Activated CD8-positive, alpha-beta T cell treated with anti-CD3 and anti-CD28 coated beads for 36 hours (primary cell): Measurements from ENCODE around the gene NOS1. TPM values are rescaled to one million over a fixed set of nuclear protein-coding genes. Genes with fewer than 3 reads are reported as not detected.
"Not testable (repeated sequence)": the region's sequence is repeated elsewhere in the genome, so short reads cannot be mapped to it uniquely, and the experiment has no call there.

ENCODE experiments used
- ATAC-seq: fragments of 200-7000 bp; cut with Tn5 transposase; one replicate; pipeline ENCODE4 v1.10.0; 2021; ENCODE audit warnings: mild to moderate bottlenecking, moderate library complexity
- CTCF ChIA-PET: fragments of 350-600 bp; sonication (Branson Sonifier 250); formaldehyde crosslinking; loops from one replicate; lab custom pipeline; 2021; ENCODE audit warnings: antibody characterized with exemption; lab: Charles Lee
- POLR2A ChIA-PET: fragments of 350-600 bp; sonication (Branson Sonifier 250); formaldehyde crosslinking; loops from one replicate; lab custom pipeline; 2021; ENCODE audit warnings: antibody characterized with exemption; lab: Charles Lee
- DNase-seq: peaks from one replicate; pipeline ENCODE4 v3.0.0-alpha.2; 2020
- H3K27ac Mint-ChIP-seq: one replicate; pipeline ENCODE4 v1.8.0; 2021; ENCODE audit warnings: mild to moderate bottlenecking, mixed read lengths
- H3K27me3 Mint-ChIP-seq: one replicate; pipeline ENCODE4 v1.8.0; 2021; ENCODE audit warnings: mixed read lengths
- H3K36me3 Mint-ChIP-seq: one replicate; pipeline ENCODE4 v1.8.0; 2021; ENCODE audit warnings: low read depth, mixed read lengths
- H3K4me1 Mint-ChIP-seq: one replicate; pipeline ENCODE4 v1.8.0; 2021; ENCODE audit warnings: low read depth, mixed read lengths
- H3K4me3 Mint-ChIP-seq: one replicate; pipeline ENCODE4 v1.8.0; 2021; ENCODE audit warnings: mild to moderate bottlenecking, moderate library complexity, mixed read lengths
- H3K9me3 Mint-ChIP-seq: one replicate; pipeline ENCODE4 v1.8.0; 2021; ENCODE audit warnings: mixed read lengths
- CTCF ChIP-seq: fragments of 200-600 bp; IDR thresholded peaks from one replicate; pipeline ENCODE4 v1.8.0; 2022; ENCODE audit warnings: antibody characterized with exemption, mild to moderate bottlenecking
- intact Hi-C: fragments of 100-400 bp; cut with micrococcal nuclease; formaldehyde crosslinking; loops from one replicate; pipeline ENCODE4 v1.10.0; 2022
- total RNA-seq, 2 experiments: library from RNA; stranded (reverse); gene quantifications; one replicate each; pipeline ENCODE4 v1.2.3, GENCODE V29; 2021

Gene NOS1
- total RNA-seq, 2 experiments from 2014 or later: not detected

GRCh38 chr12:117225179-117225578, 136.2 kb downstream of the NOS1 start:
- intact Hi-C loops: no loop called here
- H3K4me3 Mint-ChIP-seq: no peak overlapping the region
- no peak for ATAC-seq
- ChIA-PET POLR2A (no interaction called here), CTCF (interaction anchor here (2.0 kb wide), 1 partner anchor 12 kb away, joined by 7 read pairs; no protein-coding TSS in a partner anchor)
- H3K9me3 Mint-ChIP-seq: no peaks in the 10 kb centered on the region
- H3K27me3 Mint-ChIP-seq: peaks cover 2% of the 10 kb centered on the region
- DNase-seq: no peak
- H3K4me1 Mint-ChIP-seq: no peaks in the 10 kb centered on the region
- H3K27ac Mint-ChIP-seq: no peak overlapping the region
- no peaks in the 10 kb centered on the region for H3K36me3 Mint-ChIP-seq
- TF ChIP-seq CTCF: no peak

GRCh38 chr12:117220947-117221346, 140.5 kb downstream of the NOS1 start:
- DNase-seq, POLR2A ChIA-PET, intact Hi-C loops, H3K36me3 Mint-ChIP-seq, H3K27me3 Mint-ChIP-seq, H3K9me3 Mint-ChIP-seq, H3K4me1 Mint-ChIP-seq, H3K4me3 Mint-ChIP-seq, H3K27ac Mint-ChIP-seq, ATAC-seq: not testable (repeated sequence)
- CTCF ChIA-PET: interaction anchor here (0.7 to 2.3 kb wide), 6 partner anchors 8 to 1463 kb away, joined by 3 to 11 read pairs (median 4); no protein-coding TSS in a partner anchor

DNA sequence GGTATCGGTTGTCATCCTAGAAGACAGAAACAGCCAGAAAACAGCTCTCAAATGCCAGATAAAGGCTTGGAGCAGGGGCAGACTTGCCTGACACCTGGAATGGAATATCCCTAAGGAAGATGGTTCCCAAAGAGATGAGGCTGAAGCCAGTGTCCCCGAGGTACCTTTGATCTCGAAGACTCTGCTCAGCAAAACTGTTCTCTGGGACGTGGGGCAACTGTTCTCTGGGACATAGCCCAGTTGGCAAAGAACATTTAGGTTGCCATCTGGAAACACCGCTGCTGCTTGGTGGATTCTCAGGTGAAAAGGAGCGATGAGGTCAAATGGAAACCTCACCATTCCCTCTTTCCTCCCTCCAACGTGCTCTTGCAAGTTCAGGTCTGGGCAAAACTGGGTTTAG, 143.3 kb downstream of the NOS1 start:
- Mint-ChIP-seq H3K27me3 (peaks cover 6% of the 10 kb centered on the region), H3K4me3 (no peak overlapping the region), H3K36me3 (no peaks in the 10 kb centered on the region), H3K27ac (no peak overlapping the region), H3K4me1 (no peaks in the 10 kb centered on the region), H3K9me3 (no peaks in the 10 kb centered on the region)
- ChIA-PET POLR2A (no interaction called here), CTCF (no interaction called here)
- intact Hi-C loops: no loop called here
- DNase-seq (no peak), ATAC-seq (no peak)
- TF ChIP-seq CTCF: no peak

- H3K27ac Mint-ChIP-seq: no peak overlapping the region
- H3K27me3 Mint-ChIP-seq: peaks cover 6% of the 10 kb centered on the region
- CTCF ChIA-PET: interaction anchor here (0.6 kb wide), 1 partner anchor 364 kb away, joined by 5 read pairs; no protein-coding TSS in a partner anchor
- no peak for TF ChIP-seq CTCF
- ATAC-seq (no peak), DNase-seq (no peak)
- POLR2A ChIA-PET: no interaction called here
- no peaks in the 10 kb centered on the region for H3K9me3 Mint-ChIP-seq
- no peak overlapping the region for H3K4me3 Mint-ChIP-seq
- intact Hi-C loops: no loop called here
- H3K36me3 Mint-ChIP-seq: no peaks in the 10 kb centered on the region
- no peaks in the 10 kb centered on the region for H3K4me1 Mint-ChIP-seq
These were observed 144.7 kb downstream of the NOS1 start for GRCh38 chr12:117216686-117217085.

DNA sequence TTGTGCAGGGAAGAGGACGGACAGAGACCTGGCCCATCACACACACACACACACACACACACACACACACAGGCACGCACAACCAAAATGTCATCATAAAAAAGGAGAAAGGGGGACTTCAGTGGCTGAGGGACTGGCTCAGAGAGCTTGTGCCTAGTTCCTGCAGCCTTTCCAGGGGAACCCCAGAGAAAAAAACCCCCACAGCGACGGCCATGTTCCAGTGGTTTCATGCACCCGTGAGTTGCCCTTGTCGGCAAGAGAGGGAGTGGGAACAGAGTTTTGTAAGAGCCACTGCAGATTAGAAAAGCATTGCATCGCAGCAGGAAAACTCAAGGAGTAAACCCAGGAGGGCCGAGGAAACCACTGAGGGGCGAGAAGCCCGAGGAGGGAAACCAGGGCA, 146.6 kb downstream of the NOS1 start:
- TF ChIP-seq CTCF: no peak
- ChIA-PET POLR2A (no interaction called here), CTCF (no interaction called here)
- intact Hi-C loops: loop anchor here (5.0 kb wide), 2 partner anchors 373 to 623 kb away; no protein-coding TSS in a partner anchor
- Mint-ChIP-seq H3K9me3 (no peaks in the 10 kb centered on the region), H3K27me3 (peaks cover 6% of the 10 kb centered on the region), H3K36me3 (no peaks in the 10 kb centered on the region), H3K4me3 (no peak overlapping the region), H3K27ac (no peak overlapping the region), H3K4me1 (no peaks in the 10 kb centered on the region)
- DNase-seq: no peak
- ATAC-seq: no peak
